Measurements from ENCODE around the gene SNUPN. TPM values are rescaled to one million over a fixed set of nuclear protein-coding genes. Genes with fewer than 3 reads are reported as not detected.
A peak's percentile ranks its signal among the peaks of the same experiment; 100 is the strongest.

SNUPN gene
- total RNA-seq, 1 experiment from 2014 or later: 12.5 TPM

DNA sequence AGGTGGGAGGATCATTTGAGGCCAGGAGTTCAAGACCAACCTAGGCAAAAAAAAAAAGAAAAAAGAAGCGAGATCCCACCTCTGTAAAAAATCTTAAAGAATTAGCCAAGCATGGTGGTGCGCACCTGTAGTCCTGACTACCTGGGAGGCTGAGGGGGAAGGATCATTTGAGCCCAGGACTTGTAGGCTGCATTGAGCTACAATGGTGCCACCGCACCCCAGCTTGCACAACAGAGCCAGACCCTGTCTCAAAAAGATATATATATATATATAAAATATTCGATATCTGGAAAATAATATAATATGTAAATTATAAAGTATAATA lies 15.6 kb upstream of the SNUPN start:
- peak overlapping the region; percentile 87 for H3K4me3 Mint-ChIP-seq (ENCODE audit: unreplicated experiment)
- H3K4me3 ChIP-seq (ENCODE audit: low read depth, low read length): peak overlapping the region; percentile 55
- H3K36me3 ChIP-seq (ENCODE audit: control insufficient read depth, insufficient read depth, low read length): no peaks in the 10 kb centered on the region
- intact Hi-C loops (cut with micrococcal nuclease; ENCODE audit: unreplicated experiment): loop anchor here (1.0 to 5.0 kb wide), 4 partner anchors 64 to 273 kb away; partner anchors contain the start of genes MAN2C1 and PTPN9
- TF ChIP-seq, protein P1, sequence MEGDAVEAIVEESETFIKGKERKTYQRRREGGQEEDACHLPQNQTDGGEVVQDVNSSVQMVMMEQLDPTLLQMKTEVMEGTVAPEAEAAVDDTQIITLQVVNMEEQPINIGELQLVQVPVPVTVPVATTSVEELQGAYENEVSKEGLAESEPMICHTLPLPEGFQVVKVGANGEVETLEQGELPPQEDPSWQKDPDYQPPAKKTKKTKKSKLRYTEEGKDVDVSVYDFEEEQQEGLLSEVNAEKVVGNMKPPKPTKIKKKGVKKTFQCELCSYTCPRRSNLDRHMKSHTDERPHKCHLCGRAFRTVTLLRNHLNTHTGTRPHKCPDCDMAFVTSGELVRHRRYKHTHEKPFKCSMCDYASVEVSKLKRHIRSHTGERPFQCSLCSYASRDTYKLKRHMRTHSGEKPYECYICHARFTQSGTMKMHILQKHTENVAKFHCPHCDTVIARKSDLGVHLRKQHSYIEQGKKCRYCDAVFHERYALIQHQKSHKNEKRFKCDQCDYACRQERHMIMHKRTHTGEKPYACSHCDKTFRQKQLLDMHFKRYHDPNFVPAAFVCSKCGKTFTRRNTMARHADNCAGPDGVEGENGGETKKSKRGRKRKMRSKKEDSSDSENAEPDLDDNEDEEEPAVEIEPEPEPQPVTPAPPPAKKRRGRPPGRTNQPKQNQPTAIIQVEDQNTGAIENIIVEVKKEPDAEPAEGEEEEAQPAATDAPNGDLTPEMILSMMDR (IDR thresholded peaks at IDR 0.05; ENCODE audit: insufficient read depth in 1 of 2, low read depth in 1 of 2, low read length in 1 of 2, severe bottlenecking in 1 of 2, unreplicated experiment in 1 of 2): no peak
- H3K36me3 Mint-ChIP-seq (ENCODE audit: insufficient read depth, unreplicated experiment): peaks cover 16% of the 10 kb centered on the region
- no peaks in the 10 kb centered on the region for H3K9me3 Mint-ChIP-seq (ENCODE audit: unreplicated experiment)
- H3K4me1 ChIP-seq: peaks cover 9% of the 10 kb centered on the region; the same call in 1 of the 2 replicates
- H3K9me3 ChIP-seq: no peaks in the 10 kb centered on the region
- no TSS peak for BruUV-seq (replicated peaks)
- ChIA-PET CTCF (interaction anchor here (1.2 to 1.9 kb wide), 3 partner anchors 45 to 273 kb away, joined by 3 to 15 read pairs (median 8); partner anchors contain the start of gene MAN2C1), POLR2A (interaction anchor here (1.8 to 2.2 kb wide), 2 partner anchors 32 to 189 kb away, joined by 9 to 25 read pairs; partner anchors contain the start of gene SIN3A)
- DNase-seq: no peak
- no peaks in the 10 kb centered on the region for H3K27me3 ChIP-seq (replicated peaks; ENCODE audit: control insufficient read depth, insufficient read depth, low read length)
- no peaks in the 10 kb centered on the region for H3K27me3 Mint-ChIP-seq (ENCODE audit: insufficient read depth, unreplicated experiment)
- peaks cover 3% of the 10 kb centered on the region for H3K4me1 Mint-ChIP-seq (ENCODE audit: low read depth, unreplicated experiment)
- H3K27ac Mint-ChIP-seq (ENCODE audit: unreplicated experiment): peak overlapping the region; percentile 92

DNA sequence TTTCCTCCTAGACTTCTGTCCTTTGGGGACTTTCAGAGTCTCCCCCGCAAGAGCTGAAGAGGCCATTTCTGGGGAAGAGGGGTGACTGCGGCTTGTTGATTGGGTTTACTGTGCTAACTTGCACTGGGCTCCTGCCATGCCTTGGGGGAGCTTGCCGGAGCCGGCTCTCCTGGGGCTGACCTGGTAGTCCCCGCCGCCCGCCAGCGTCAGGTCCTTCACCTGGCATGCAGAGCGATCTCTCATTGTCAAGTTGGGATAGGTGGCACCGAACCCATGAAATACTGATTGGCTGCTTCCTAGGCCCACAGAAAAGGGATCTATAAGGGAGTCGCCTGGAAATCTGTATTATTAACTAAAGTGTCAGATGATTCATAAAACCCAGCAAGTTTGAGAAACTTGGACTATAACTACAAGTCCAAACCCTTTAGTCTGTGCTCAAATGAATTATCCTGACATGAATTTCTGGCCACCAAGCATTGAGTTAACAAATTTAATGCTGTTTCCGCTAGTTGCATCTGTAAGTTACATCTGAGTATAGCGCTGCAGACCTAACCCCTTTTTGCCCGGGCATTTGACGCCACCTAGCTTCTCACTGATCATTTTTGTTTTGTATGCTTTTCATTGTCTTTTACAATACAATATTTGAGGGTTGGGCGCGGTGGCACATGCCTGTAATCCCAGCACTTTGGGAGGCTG lies 15.1 kb upstream of the SNUPN start:
- Mint-ChIP-seq H3K36me3 (ENCODE audit: insufficient read depth, unreplicated experiment) (peaks cover 16% of the 10 kb centered on the region), H3K9me3 (ENCODE audit: unreplicated experiment) (no peaks in the 10 kb centered on the region), H3K4me3 (ENCODE audit: unreplicated experiment) (peak overlapping the region; percentile 87), H3K27me3 (ENCODE audit: insufficient read depth, unreplicated experiment) (no peaks in the 10 kb centered on the region), H3K27ac (ENCODE audit: unreplicated experiment) (peak overlapping the region; percentile 92), H3K4me1 (ENCODE audit: low read depth, unreplicated experiment) (no peaks in the 10 kb centered on the region)
- Histone ChIP-seq H3K36me3 (ENCODE audit: control insufficient read depth, insufficient read depth, low read length) (no peaks in the 10 kb centered on the region), H3K27me3 (replicated peaks; ENCODE audit: control insufficient read depth, insufficient read depth, low read length) (no peaks in the 10 kb centered on the region), H3K4me1 (peaks cover 4% of the 10 kb centered on the region; the same call in 1 of the 2 replicates), H3K9me3 (no peaks in the 10 kb centered on the region), H3K4me3 (ENCODE audit: low read depth, low read length) (peak overlapping the region; percentile 55)
- TF ChIP-seq, protein P1 (IDR thresholded peaks at IDR 0.05; ENCODE audit: insufficient read depth in 1 of 2, low read depth in 1 of 2, low read length in 1 of 2, severe bottlenecking in 1 of 2, unreplicated experiment in 1 of 2): peak in 1 of 2 experiments; percentile 0
- BruUV-seq (replicated peaks): TSS peak; percentile 84
- POLR2A ChIA-PET: interaction anchor here (0.5 to 2.2 kb wide), 13 partner anchors 10 to 272 kb away, joined by 3 to 25 read pairs (median 5); partner anchors contain the start of genes MAN2C1, PTPN9, SIN3A and SNUPN
- intact Hi-C loops (cut with micrococcal nuclease; ENCODE audit: unreplicated experiment): loop anchor here (1.0 to 5.0 kb wide), 6 partner anchors 8 to 272 kb away; partner anchors contain the start of genes MAN2C1, PTPN9 and SNUPN
- CTCF ChIA-PET: interaction anchor here (0.6 to 1.9 kb wide), 11 partner anchors 7 to 273 kb away, joined by 3 to 15 read pairs (median 3); partner anchors contain the start of genes MAN2C1, SNUPN and SNX33
- peak; percentile 49 to 56 for DNase-seq

DNA sequence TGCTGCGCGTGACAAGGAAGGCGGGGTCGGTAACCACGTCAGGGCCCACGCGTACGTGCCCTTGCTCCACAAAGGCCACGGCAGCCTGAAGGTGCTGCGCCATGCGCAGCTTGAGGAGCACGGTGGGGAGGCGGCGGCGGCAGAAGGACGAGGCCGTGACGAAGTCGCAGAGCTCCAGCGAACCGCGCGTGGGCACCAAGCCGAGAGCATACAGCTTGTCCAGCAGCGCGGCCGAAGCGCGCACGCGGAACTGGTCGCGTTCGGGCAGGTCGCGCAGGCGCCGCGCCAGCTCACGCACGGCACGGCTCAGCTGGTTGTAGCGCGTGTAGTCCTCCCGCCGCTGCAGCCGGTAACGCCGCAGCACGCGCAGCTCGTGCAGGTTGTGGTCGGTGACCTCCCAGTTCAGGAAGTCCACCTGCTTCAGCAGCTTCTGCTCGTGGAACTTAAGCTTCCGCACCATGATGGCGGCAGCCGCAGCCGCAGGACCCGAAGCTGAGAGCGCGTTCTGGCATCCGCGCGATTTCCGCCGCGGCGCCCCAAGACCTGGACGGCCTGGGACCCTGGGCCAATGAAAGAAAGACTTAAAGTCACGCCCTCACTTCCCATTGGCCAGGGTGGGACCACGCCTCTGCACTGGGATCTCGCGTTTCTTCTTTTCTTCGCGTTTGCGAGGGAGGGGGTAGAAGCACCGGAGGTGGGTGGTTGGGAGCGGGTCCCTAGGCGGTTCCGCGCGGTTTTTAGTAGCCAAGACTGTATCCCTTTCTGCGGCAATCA lies 14.4 kb upstream of the SNUPN start, which contains the start of gene IMP3:
IMP3 (minus strand) TSS at position 516 of the 774 bp plus-strand sequence; CDS start at position 460, 56 bp downstream.
- POLR2A ChIA-PET: interaction anchor here (0.5 to 2.2 kb wide), 16 partner anchors 11 to 272 kb away, joined by 3 to 25 read pairs (median 4); partner anchors contain the start of genes MAN2C1, PTPN9, SIN3A and SNUPN
- intact Hi-C loops (cut with micrococcal nuclease; ENCODE audit: unreplicated experiment): loop anchor here (1.0 to 5.0 kb wide), 5 partner anchors 8 to 185 kb away; partner anchors contain the start of genes PTPN9 and SNUPN
- Mint-ChIP-seq H3K4me1 (ENCODE audit: low read depth, unreplicated experiment) (no peaks in the 10 kb centered on the region), H3K9me3 (ENCODE audit: unreplicated experiment) (no peaks in the 10 kb centered on the region), H3K27ac (ENCODE audit: unreplicated experiment) (peak within 1 kb of the TSS; percentile 92), H3K27me3 (ENCODE audit: insufficient read depth, unreplicated experiment) (no peaks in the 10 kb centered on the region), H3K4me3 (ENCODE audit: unreplicated experiment) (peak within 1 kb of the TSS; percentile 87), H3K36me3 (ENCODE audit: insufficient read depth, unreplicated experiment) (peaks cover 16% of the 10 kb centered on the region)
- CTCF ChIA-PET: interaction anchor here (0.7 to 1.9 kb wide), 9 partner anchors 8 to 272 kb away, joined by 3 to 15 read pairs (median 3); partner anchors contain the start of genes MAN2C1, SNUPN and SNX33
- Histone ChIP-seq H3K4me1 (peaks cover 4% of the 10 kb centered on the region; the same call in 1 of the 2 replicates), H3K4me3 (ENCODE audit: low read depth, low read length) (peak within 1 kb of the TSS; percentile 66), H3K9me3 (no peaks in the 10 kb centered on the region), H3K27me3 (replicated peaks; ENCODE audit: control insufficient read depth, insufficient read depth, low read length) (no peaks in the 10 kb centered on the region), H3K36me3 (ENCODE audit: control insufficient read depth, insufficient read depth, low read length) (no peaks in the 10 kb centered on the region)
- TF ChIP-seq, protein P1 (IDR thresholded peaks at IDR 0.05; ENCODE audit: insufficient read depth in 1 of 2, low read depth in 1 of 2, low read length in 1 of 2, severe bottlenecking in 1 of 2, unreplicated experiment in 1 of 2): no peak
- BruUV-seq (replicated peaks): no TSS peak
- DNase-seq: peak; percentile 95

Data from Caco-2 (cell line).